ENCODE measurements around the gene NBL1. TPM values are rescaled to one million over a fixed set of nuclear protein-coding genes. Genes with fewer than 3 reads are reported as not detected.
"Not testable (repeated sequence)": the region's sequence is repeated elsewhere in the genome, so short reads cannot be mapped to it uniquely, and the experiment has no call there.

The NBL1 gene
- total and polyA plus RNA-seq, 4 experiments from 2014 or later = 8.9 to 24.6 (median 17.4) TPM

DNA sequence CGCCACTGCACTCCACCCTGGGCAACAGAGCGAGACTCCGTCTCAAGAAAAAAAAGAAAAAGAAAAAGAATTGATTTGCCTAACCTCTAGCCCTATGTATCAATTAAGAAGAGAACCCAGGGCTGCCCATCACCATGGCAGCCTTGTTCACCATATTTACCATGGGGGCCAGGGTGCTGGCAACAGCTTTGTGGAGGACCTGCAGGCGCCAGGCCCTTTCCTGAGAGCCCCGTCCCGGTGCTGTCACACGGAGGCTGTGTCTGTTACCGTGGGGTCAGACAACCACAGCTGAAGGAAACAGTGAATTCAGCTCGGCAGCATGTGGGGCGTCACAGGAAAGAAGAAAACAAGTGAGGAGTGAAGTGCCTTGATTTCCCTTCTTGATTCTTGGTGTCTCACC lies 6.5 kb upstream of the NBL1 start:
- Histone ChIP-seq H3K36me3 (ENCODE audit: insufficient read depth, low read length) (no peaks in the 10 kb centered on the region), H3K4me3 (ENCODE audit: low read length in 2 of 2) (no peak overlapping the region), H3K4me1 (ENCODE audit: insufficient read depth, low read length) (no peaks in the 10 kb centered on the region), H3K27me3 (ENCODE audit: insufficient read depth, low read length) (no peaks in the 10 kb centered on the region), H3K9me3 (ENCODE audit: control insufficient read depth in 1 of 2, low read length in 2 of 2) (no peaks in the 10 kb centered on the region), H3K27ac (ENCODE audit: low read depth, low read length) (no peak overlapping the region)
- peaks cover 2% of the 10 kb centered on the region in 2 donors for H3K27me3 Mint-ChIP-seq
- H3K36me3 Mint-ChIP-seq = no peaks in the 10 kb centered on the region
- H3K27ac Mint-ChIP-seq = no peak overlapping the region
- POLR2A ChIA-PET (ENCODE audit: partially characterized antibody) = no interaction called here
- peaks cover 0 to 1% (median 0%) of the 10 kb centered on the region in 4 donors for H3K4me1 Mint-ChIP-seq
- no peak for DNase-seq
- CTCF ChIA-PET (ENCODE audit: partially characterized antibody) = interaction anchor here (1.3 to 1.4 kb wide), 2 partner anchors 10 to 16 kb away, joined by 3 to 6 read pairs; no protein-coding TSS in a partner anchor
- no peak overlapping the region for H3K4me3 Mint-ChIP-seq
- no peaks in the 10 kb centered on the region for H3K9me3 Mint-ChIP-seq
- intact Hi-C loops (cut with micrococcal nuclease) = no loop called here

DNA sequence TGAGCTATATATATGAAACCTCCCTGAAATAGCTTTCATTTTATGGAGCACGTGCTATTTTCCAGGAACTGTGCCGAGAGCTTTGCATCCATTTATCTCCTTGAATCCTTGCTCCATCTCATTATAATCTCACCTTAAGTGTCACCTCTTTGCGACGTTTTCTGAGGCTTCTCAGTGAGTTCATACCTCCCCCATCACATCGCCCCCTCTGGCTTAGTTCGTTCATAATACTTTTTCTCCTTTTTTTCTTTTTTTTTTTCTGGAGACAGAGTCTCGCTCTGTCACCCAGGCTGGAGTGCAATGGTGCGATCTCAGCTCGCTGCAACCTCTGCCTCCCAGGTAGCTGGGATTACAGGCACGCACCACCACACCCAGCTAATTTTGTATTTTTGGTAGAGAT lies 4.9 kb upstream of the NBL1 start:
- H3K36me3 ChIP-seq (ENCODE audit: insufficient read depth, low read length); H3K4me3 ChIP-seq (ENCODE audit: low read length in 2 of 2); H3K27ac ChIP-seq (ENCODE audit: low read depth, low read length); H3K9me3 Mint-ChIP-seq; intact Hi-C loops (cut with micrococcal nuclease); H3K4me1 ChIP-seq (ENCODE audit: insufficient read depth, low read length); H3K27me3 ChIP-seq (ENCODE audit: insufficient read depth, low read length); H3K27ac Mint-ChIP-seq; H3K9me3 ChIP-seq (ENCODE audit: control insufficient read depth in 1 of 2, low read length in 2 of 2); DNase-seq; H3K27me3 Mint-ChIP-seq; H3K36me3 Mint-ChIP-seq; POLR2A ChIA-PET (ENCODE audit: partially characterized antibody); H3K4me3 Mint-ChIP-seq: not testable (repeated sequence)
- CTCF ChIA-PET (ENCODE audit: partially characterized antibody) = interaction anchor here (1.5 kb wide), 1 partner anchor 19 kb away, joined by 3 read pairs; no protein-coding TSS in a partner anchor
- peaks cover 3 to 12% (median 7%) of the 10 kb centered on the region in 4 donors for H3K4me1 Mint-ChIP-seq

GRCh38 chr1:19639999-19640362 lies 4.1 kb upstream of the NBL1 start:
- H3K4me3 Mint-ChIP-seq = no peak overlapping the region
- no peaks in the 10 kb centered on the region for H3K9me3 Mint-ChIP-seq
- Histone ChIP-seq H3K36me3 (ENCODE audit: insufficient read depth, low read length) (no peaks in the 10 kb centered on the region), H3K4me3 (ENCODE audit: low read length in 2 of 2) (no peak overlapping the region), H3K4me1 (ENCODE audit: insufficient read depth, low read length) (peaks cover 8% of the 10 kb centered on the region), H3K27ac (ENCODE audit: low read depth, low read length) (no peak overlapping the region), H3K9me3 (ENCODE audit: control insufficient read depth in 1 of 2, low read length in 2 of 2) (no peaks in the 10 kb centered on the region), H3K27me3 (ENCODE audit: insufficient read depth, low read length) (no peaks in the 10 kb centered on the region)
- peaks cover 6 to 7% of the 10 kb centered on the region in 2 donors for H3K27me3 Mint-ChIP-seq
- POLR2A ChIA-PET (ENCODE audit: partially characterized antibody) = no interaction called here
- peaks cover 0 to 9% of the 10 kb centered on the region in 2 donors for H3K36me3 Mint-ChIP-seq
- peaks cover 4 to 16% (median 8%) of the 10 kb centered on the region in 4 donors for H3K4me1 Mint-ChIP-seq
- intact Hi-C loops (cut with micrococcal nuclease) = no loop called here
- DNase-seq = no peak
- no peak overlapping the region for H3K27ac Mint-ChIP-seq
- CTCF ChIA-PET (ENCODE audit: partially characterized antibody) = interaction anchor here (0.7 to 2.2 kb wide), 4 partner anchors 14 to 296 kb away, joined by 3 to 8 read pairs (median 4); no protein-coding TSS in a partner anchor

DNA sequence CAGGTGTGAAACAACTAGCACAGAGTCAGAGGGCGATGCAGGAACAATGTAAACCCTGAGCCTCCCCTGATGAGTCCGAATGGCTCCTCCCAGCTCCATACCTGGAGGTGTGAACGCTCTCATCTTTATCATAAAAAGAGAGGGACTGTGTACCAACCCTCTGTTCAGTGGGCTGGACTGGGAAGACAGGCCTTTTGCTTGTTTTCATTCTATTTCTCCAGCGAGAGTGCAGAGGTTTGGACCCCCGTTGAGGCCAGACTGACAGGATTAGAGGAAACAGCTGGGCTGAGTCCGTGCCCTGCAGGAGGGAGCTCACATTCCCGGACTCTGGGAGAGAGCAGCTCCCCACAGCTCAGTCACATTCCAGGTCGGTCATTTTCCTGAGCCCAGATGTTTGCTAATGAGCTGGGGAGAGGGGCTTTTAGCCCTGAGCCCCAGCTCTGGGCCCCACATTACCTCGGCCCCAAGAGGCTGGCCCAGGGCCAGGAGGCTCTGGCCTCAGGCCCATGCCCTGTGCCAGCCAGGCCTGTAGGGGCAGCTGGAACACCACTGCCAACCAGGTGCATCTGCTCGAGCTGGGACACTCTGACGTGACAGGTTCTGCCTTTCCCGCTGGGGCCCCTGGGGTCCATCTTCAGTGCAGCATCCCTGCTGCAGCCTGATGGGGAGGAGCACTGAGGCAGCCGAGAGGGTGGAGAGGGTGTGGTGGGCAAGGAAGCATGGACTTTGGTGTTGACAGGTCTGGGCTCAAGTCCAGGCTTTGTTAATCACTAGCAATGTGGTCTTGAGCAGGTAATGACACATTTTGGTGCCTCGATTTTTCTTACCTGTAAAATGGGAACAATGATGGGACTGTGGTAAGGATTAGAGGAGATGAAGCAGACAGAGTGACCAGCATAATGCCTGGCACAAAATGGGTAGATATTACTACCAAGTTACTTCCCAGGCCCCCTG lies 3.5 kb upstream of the NBL1 start:
- Histone ChIP-seq H3K36me3 (ENCODE audit: insufficient read depth, low read length) (no peaks in the 10 kb centered on the region), H3K27ac (ENCODE audit: low read depth, low read length) (no peak overlapping the region), H3K9me3 (ENCODE audit: control insufficient read depth in 1 of 2, low read length in 2 of 2) (no peaks in the 10 kb centered on the region), H3K4me3 (ENCODE audit: low read length in 2 of 2) (no peak overlapping the region), H3K4me1 (ENCODE audit: insufficient read depth, low read length) (peaks cover 15% of the 10 kb centered on the region), H3K27me3 (ENCODE audit: insufficient read depth, low read length) (no peaks in the 10 kb centered on the region)
- Mint-ChIP-seq H3K4me1 (peaks cover 5 to 18% (median 9%) of the 10 kb centered on the region in 4 donors), H3K27me3 (peaks cover 6 to 7% of the 10 kb centered on the region in 2 donors), H3K4me3 (no peak overlapping the region), H3K9me3 (no peaks in the 10 kb centered on the region), H3K36me3 (peaks cover 0 to 9% of the 10 kb centered on the region in 2 donors), H3K27ac (peak overlapping the region in 2 of 7 donors; percentile 7 to 57)
- CTCF ChIA-PET (ENCODE audit: partially characterized antibody) = interaction anchor here (0.5 to 2.2 kb wide), 7 partner anchors 11 to 297 kb away, joined by 3 to 8 read pairs (median 3); no protein-coding TSS in a partner anchor
- POLR2A ChIA-PET (ENCODE audit: partially characterized antibody) = interaction anchor here (1.7 kb wide), 1 partner anchor 43 kb away, joined by 7 read pairs; a partner anchor contains a TSS
- intact Hi-C loops (cut with micrococcal nuclease) = no loop called here
- no peak for DNase-seq

- CTCF ChIA-PET (ENCODE audit: partially characterized antibody) = interaction anchor here (0.8 to 2.1 kb wide), 2 partner anchors 11 to 19 kb away, joined by 3 to 6 read pairs; no protein-coding TSS in a partner anchor
- Mint-ChIP-seq H3K27ac (peak overlapping the region; percentile 65 to 93 (median 82)), H3K4me3 (peak overlapping the region; percentile 81 to 88 (median 84)), H3K4me1 (peaks cover 19 to 43% (median 29%) of the 10 kb centered on the region in 4 donors), H3K27me3 (peaks cover 6 to 7% of the 10 kb centered on the region in 2 donors), H3K9me3 (no peaks in the 10 kb centered on the region), H3K36me3 (peaks cover 0 to 11% of the 10 kb centered on the region in 2 donors)
- H3K4me1 ChIP-seq (ENCODE audit: insufficient read depth, low read length) = peaks cover 25% of the 10 kb centered on the region
- H3K27me3 ChIP-seq (ENCODE audit: insufficient read depth, low read length) = no peaks in the 10 kb centered on the region
- H3K36me3 ChIP-seq (ENCODE audit: insufficient read depth, low read length) = no peaks in the 10 kb centered on the region
- peak in 1 of 5 donors; percentile 45 for DNase-seq
- intact Hi-C loops (cut with micrococcal nuclease) = no loop called here
- no peaks in the 10 kb centered on the region for H3K9me3 ChIP-seq (ENCODE audit: control insufficient read depth in 1 of 2, low read length in 2 of 2)
- no peak overlapping the region for H3K27ac ChIP-seq (ENCODE audit: low read depth, low read length)
- POLR2A ChIA-PET (ENCODE audit: partially characterized antibody) = interaction anchor here (1.0 to 4.0 kb wide), 6 partner anchors 14 to 302 kb away, joined by 3 to 45 read pairs (median 3); a partner anchor contains a TSS
- peak overlapping the region; percentile 17 to 51 for H3K4me3 ChIP-seq (ENCODE audit: low read length in 2 of 2)
Measured at GRCh38 chr1:19643121-19643520, 990 bp upstream of the NBL1 start.

GRCh38 chr1:19644395-19644680 lies 227 bp downstream of the NBL1 start:
- POLR2A ChIA-PET (ENCODE audit: partially characterized antibody) = interaction anchor here (0.7 to 4.0 kb wide), 8 partner anchors 26 to 393 kb away, joined by 3 to 45 read pairs (median 4); partner anchors contain the start of genes CAPZB, EMC1 and MRTO4
- H3K36me3 ChIP-seq (ENCODE audit: insufficient read depth, low read length) = no peaks in the 10 kb centered on the region
- no peak for DNase-seq
- CTCF ChIA-PET (ENCODE audit: partially characterized antibody) = no interaction called here
- H3K27me3 ChIP-seq (ENCODE audit: insufficient read depth, low read length) = no peaks in the 10 kb centered on the region
- peaks cover 0 to 11% of the 10 kb centered on the region in 2 donors for H3K36me3 Mint-ChIP-seq
- H3K4me3 ChIP-seq (ENCODE audit: low read length in 2 of 2) = peak overlapping the region in 1 of 2 donors; percentile 67
- intact Hi-C loops (cut with micrococcal nuclease) = loop anchor here (1.0 to 2.0 kb wide), 2 partner anchors 38 to 48 kb away; a partner anchor contains a TSS
- peaks cover 5 to 6% of the 10 kb centered on the region in 2 donors for H3K27me3 Mint-ChIP-seq
- H3K9me3 Mint-ChIP-seq = no peaks in the 10 kb centered on the region
- H3K27ac ChIP-seq (ENCODE audit: low read depth, low read length) = peak overlapping the region; percentile 37
- peak overlapping the region in 1 of 8 donors; percentile 97 for H3K4me3 Mint-ChIP-seq
- H3K9me3 ChIP-seq (ENCODE audit: control insufficient read depth in 1 of 2, low read length in 2 of 2) = no peaks in the 10 kb centered on the region
- peaks cover 25% of the 10 kb centered on the region for H3K4me1 ChIP-seq (ENCODE audit: insufficient read depth, low read length)
- peak overlapping the region in 1 of 7 donors; percentile 96 for H3K27ac Mint-ChIP-seq
- peaks cover 19 to 43% (median 29%) of the 10 kb centered on the region in 4 donors for H3K4me1 Mint-ChIP-seq

Measured in CD4-positive, alpha-beta memory T cell (primary cell).